ENCODE data around the gene OR52E5. TPM values are rescaled to one million over a fixed set of nuclear protein-coding genes. Genes with fewer than 3 reads are reported as not detected.

OR52E5 gene
- total RNA-seq, 1 experiment from 2014 or later, result not detected

- H3K36me3 ChIP-seq (ENCODE audit: control insufficient read depth, insufficient read depth, low read length), result no peaks in the 10 kb centered on the region
- H3K27me3 ChIP-seq (replicated peaks; ENCODE audit: control insufficient read depth, insufficient read depth, low read length), result no peaks in the 10 kb centered on the region
- Mint-ChIP-seq H3K27me3 (ENCODE audit: insufficient read depth, unreplicated experiment) (peaks cover 11% of the 10 kb centered on the region), H3K36me3 (ENCODE audit: insufficient read depth, unreplicated experiment) (no peaks in the 10 kb centered on the region), H3K9me3 (ENCODE audit: unreplicated experiment) (no peaks in the 10 kb centered on the region), H3K4me1 (ENCODE audit: low read depth, unreplicated experiment) (no peaks in the 10 kb centered on the region), H3K4me3 (ENCODE audit: unreplicated experiment) (no peak overlapping the region), H3K27ac (ENCODE audit: unreplicated experiment) (no peak overlapping the region)
- TF ChIP-seq CTCF (IDR thresholded peaks at IDR 0.05; ENCODE audit: insufficient read depth in 1 of 2, low read depth in 1 of 2, low read length in 1 of 2, severe bottlenecking in 1 of 2, unreplicated experiment in 1 of 2), result no peak
- no peaks in the 10 kb centered on the region for H3K9me3 ChIP-seq
- ChIA-PET CTCF (no interaction called here), POLR2A (no interaction called here)
- H3K4me3 ChIP-seq (ENCODE audit: low read depth, low read length), result no peak overlapping the region
- no TSS peak for BruUV-seq (replicated peaks)
- intact Hi-C loops (cut with micrococcal nuclease; ENCODE audit: unreplicated experiment), result no loop called here
- no peak for DNase-seq
- H3K4me1 ChIP-seq, result no peaks in the 10 kb centered on the region
Observed at GRCh38 chr11:5878564-5878963, 14.4 kb upstream of the OR52E5 start.

- Mint-ChIP-seq H3K9me3 (ENCODE audit: unreplicated experiment) (no peaks in the 10 kb centered on the region), H3K4me3 (ENCODE audit: unreplicated experiment) (no peak within 1 kb of the TSS), H3K27me3 (ENCODE audit: insufficient read depth, unreplicated experiment) (peaks cover 11% of the 10 kb centered on the region), H3K4me1 (ENCODE audit: low read depth, unreplicated experiment) (no peaks in the 10 kb centered on the region), H3K36me3 (ENCODE audit: insufficient read depth, unreplicated experiment) (no peaks in the 10 kb centered on the region), H3K27ac (ENCODE audit: unreplicated experiment) (no peak within 1 kb of the TSS)
- Histone ChIP-seq H3K9me3 (no peaks in the 10 kb centered on the region), H3K4me1 (no peaks in the 10 kb centered on the region), H3K4me3 (ENCODE audit: low read depth, low read length) (no peak within 1 kb of the TSS), H3K36me3 (ENCODE audit: control insufficient read depth, insufficient read depth, low read length) (no peaks in the 10 kb centered on the region), H3K27me3 (replicated peaks; ENCODE audit: control insufficient read depth, insufficient read depth, low read length) (no peaks in the 10 kb centered on the region)
- no peak for TF ChIP-seq CTCF (IDR thresholded peaks at IDR 0.05; ENCODE audit: insufficient read depth in 1 of 2, low read depth in 1 of 2, low read length in 1 of 2, severe bottlenecking in 1 of 2, unreplicated experiment in 1 of 2)
- intact Hi-C loops (cut with micrococcal nuclease; ENCODE audit: unreplicated experiment), result no loop called here
- ChIA-PET CTCF (no interaction called here), POLR2A (no interaction called here)
- no TSS peak for BruUV-seq (replicated peaks)
- DNase-seq, result no peak
Observed at GRCh38 chr11:5880329-5880728, 12.7 kb upstream of the OR52E5 start, which contains the start of gene OR52E4. TSS of gene OR52E4 (plus strand) at chr11:5880629. CDS start at chr11:5884293, 3,664 bp downstream.

- no peaks in the 10 kb centered on the region for H3K36me3 Mint-ChIP-seq (ENCODE audit: insufficient read depth, unreplicated experiment)
- no peaks in the 10 kb centered on the region for H3K4me1 Mint-ChIP-seq (ENCODE audit: low read depth, unreplicated experiment)
- no peaks in the 10 kb centered on the region for H3K9me3 Mint-ChIP-seq (ENCODE audit: unreplicated experiment)
- intact Hi-C loops (cut with micrococcal nuclease; ENCODE audit: unreplicated experiment), result no loop called here
- no peaks in the 10 kb centered on the region for H3K4me1 ChIP-seq
- BruUV-seq (replicated peaks), result no TSS peak
- no peak overlapping the region for H3K4me3 ChIP-seq (ENCODE audit: low read depth, low read length)
- TF ChIP-seq CTCF (IDR thresholded peaks at IDR 0.05; ENCODE audit: insufficient read depth in 1 of 2, low read depth in 1 of 2, low read length in 1 of 2, severe bottlenecking in 1 of 2, unreplicated experiment in 1 of 2), result no peak
- DNase-seq, result no peak
- peaks cover 11% of the 10 kb centered on the region for H3K27me3 Mint-ChIP-seq (ENCODE audit: insufficient read depth, unreplicated experiment)
- POLR2A ChIA-PET, result interaction anchor here (0.7 kb wide), 1 partner anchor 10 kb away, joined by 3 read pairs; no protein-coding TSS in a partner anchor
- H3K27me3 ChIP-seq (replicated peaks; ENCODE audit: control insufficient read depth, insufficient read depth, low read length), result no peaks in the 10 kb centered on the region; the same call in 1 of the 2 replicates
- H3K9me3 ChIP-seq, result no peaks in the 10 kb centered on the region
- CTCF ChIA-PET, result no interaction called here
- H3K27ac Mint-ChIP-seq (ENCODE audit: unreplicated experiment), result no peak overlapping the region
- no peaks in the 10 kb centered on the region for H3K36me3 ChIP-seq (ENCODE audit: control insufficient read depth, insufficient read depth, low read length)
- no peak overlapping the region for H3K4me3 Mint-ChIP-seq (ENCODE audit: unreplicated experiment)
Observed at GRCh38 chr11:5881756-5882155, 11.3 kb upstream of the OR52E5 start.
